ENCODE results near the gene CTIF.

Gene CTIF

DNA sequence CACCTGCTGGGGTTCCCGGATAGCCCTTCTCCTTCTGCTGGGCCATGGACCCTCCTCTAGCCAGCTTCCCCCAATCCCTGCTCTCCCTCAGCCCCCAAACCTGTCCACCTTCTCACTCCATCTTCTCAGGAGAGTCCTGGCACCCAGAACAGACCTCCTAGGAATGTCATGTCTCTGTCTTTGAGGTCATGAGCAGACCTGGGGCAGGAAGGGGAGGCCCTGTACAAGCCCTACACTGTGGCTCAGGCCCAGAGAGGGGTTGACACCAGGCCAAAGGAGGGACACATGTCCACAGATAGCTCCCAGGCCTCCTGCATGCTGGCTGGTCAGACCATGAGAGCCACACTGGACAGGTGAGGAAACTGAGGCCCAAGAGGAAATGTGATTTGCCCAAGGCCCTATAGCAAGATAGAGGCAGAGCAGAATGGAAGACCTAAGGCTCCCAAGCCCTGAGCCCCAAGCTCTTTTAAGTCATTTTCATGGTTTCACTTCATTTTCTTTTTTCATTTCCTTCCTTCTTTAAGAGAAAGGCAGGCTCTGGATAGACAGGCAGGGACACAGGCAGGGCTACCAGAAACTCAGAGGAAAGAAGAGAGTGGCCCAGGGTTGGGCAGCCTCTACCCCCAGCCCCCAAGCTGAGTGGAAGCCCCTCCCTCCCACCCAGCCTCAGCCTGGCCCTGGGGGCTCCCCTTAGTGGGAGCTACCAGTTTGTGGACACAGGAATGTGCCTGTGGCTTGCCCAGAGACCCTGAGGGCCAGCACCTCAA is 252.2 kb downstream of the CTIF start:
- no peak for DNase-seq (ENCODE audit: low spot score)

DNA sequence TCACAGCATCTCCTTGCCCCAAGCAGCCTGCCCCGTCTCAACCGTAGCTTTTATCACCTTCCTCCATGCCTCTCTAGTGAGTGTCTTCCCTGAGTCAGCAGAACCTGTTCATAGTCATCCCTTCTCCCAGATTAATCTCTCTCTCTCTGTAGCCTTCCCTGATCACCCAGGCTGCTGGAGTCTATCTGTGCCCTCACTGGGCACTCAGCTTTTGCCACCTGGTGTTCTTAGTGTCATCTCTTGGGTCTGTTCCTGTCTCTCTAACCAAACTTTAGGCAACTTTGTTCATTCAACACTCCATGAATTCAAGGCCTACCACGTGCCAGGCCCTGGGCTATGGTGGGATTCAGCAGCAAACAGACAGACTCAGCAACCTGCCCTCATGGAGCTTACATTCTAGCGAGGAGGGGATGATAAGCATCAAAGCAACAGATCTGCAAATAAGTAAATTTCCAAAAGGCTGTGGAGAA is 252.8 kb downstream of the CTIF start:
- no peak for TF ChIP-seq CTCF (IDR thresholded peaks at IDR 0.05; ENCODE audit: extremely low read depth, missing control alignments)
- no peak for DNase-seq (ENCODE audit: low spot score)

More for the DNA sequence above, 252.2 kb downstream of the CTIF start:
- no peak for TF ChIP-seq CTCF (IDR thresholded peaks at IDR 0.05; ENCODE audit: extremely low read depth, missing control alignments)

DNA sequence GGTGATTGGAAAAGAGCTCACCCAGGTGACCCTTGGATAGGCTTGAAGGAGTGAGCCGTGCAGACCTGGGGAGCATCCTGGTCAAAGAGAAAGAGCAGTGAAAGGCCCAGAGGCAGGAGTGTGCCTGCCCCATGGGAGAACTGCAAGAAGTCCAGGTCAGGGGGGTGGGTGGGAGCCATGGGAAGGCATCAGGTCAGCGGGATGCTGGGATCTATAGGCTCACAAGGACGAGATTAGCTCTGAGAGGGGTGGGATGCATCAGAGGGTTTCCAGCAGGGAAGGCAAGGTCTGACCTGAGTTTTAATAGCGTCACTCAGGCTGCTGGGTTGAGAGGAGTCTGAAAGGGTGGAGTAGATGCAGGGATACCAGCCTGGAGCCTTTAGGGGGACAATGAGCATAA is 253.3 kb downstream of the CTIF start:
- DNase-seq (ENCODE audit: low spot score): no peak
- no peak for TF ChIP-seq CTCF (IDR thresholded peaks at IDR 0.05; ENCODE audit: extremely low read depth, missing control alignments)

GRCh38 chr18:48792611-48793380 is 254.0 kb downstream of the CTIF start:
- no peak for DNase-seq (ENCODE audit: low spot score)
- TF ChIP-seq CTCF (IDR thresholded peaks at IDR 0.05; ENCODE audit: extremely low read depth, missing control alignments): no peak

GRCh38 chr18:48794251-48794970 is 255.6 kb downstream of the CTIF start:
- DNase-seq (ENCODE audit: low spot score): no peak
- no peak for TF ChIP-seq CTCF (IDR thresholded peaks at IDR 0.05; ENCODE audit: extremely low read depth, missing control alignments)

- DNase-seq (ENCODE audit: low spot score): no peak
- no peak for TF ChIP-seq CTCF (IDR thresholded peaks at IDR 0.05; ENCODE audit: extremely low read depth, missing control alignments)
These were observed 256.9 kb downstream of the CTIF start for GRCh38 chr18:48795696-48796095.
